Activated T-cell treated with anti-CD3 and anti-CD28 coated beads, Interleukin-2, amount 50 U/mL, for 1 hour (primary cell): ENCODE data around the gene DNAJB4.
"Not testable (repeated sequence)": the region's sequence is repeated elsewhere in the genome, so short reads cannot be mapped to it uniquely, and the experiment has no call there.

Experiments used
- DNase-seq: peaks from one replicate; pipeline ENCODE4 v3.0.0-alpha.2; 2020

DNAJB4 gene

GRCh38 chr1:77994117-77994705 lies 10.5 kb upstream of the DNAJB4 start:
- DNase-seq: no peak

- no peak for DNase-seq
Measured at GRCh38 chr1:77996734-77997133, 8.0 kb upstream of the DNAJB4 start.

- not testable (repeated sequence) for DNase-seq
Measured at GRCh38 chr1:78000536-78000935, 4.2 kb upstream of the DNAJB4 start.

- no peak for DNase-seq
Measured at GRCh38 chr1:78003070-78003746, 1.5 kb upstream of the DNAJB4 start.

GRCh38 chr1:78003882-78004718 lies 639 bp upstream of the DNAJB4 start:
- peak; percentile 44 for DNase-seq

- no peak for DNase-seq
Measured at GRCh38 chr1:78005448-78005722, 646 bp downstream of the DNAJB4 start.

- no peak for DNase-seq
Measured at GRCh38 chr1:78005755-78006154, 1.0 kb downstream of the DNAJB4 start.

- no peak for DNase-seq
Measured at GRCh38 chr1:78006521-78006920, 1.8 kb downstream of the DNAJB4 start.

GRCh38 chr1:78007677-78008341 lies 3.1 kb downstream of the DNAJB4 start:
- no peak for DNase-seq

- DNase-seq: no peak
Measured at GRCh38 chr1:78009276-78009675, 4.5 kb downstream of the DNAJB4 start.

- DNase-seq: no peak
Measured at GRCh38 chr1:78009836-78010235, 5.1 kb downstream of the DNAJB4 start.

GRCh38 chr1:78011050-78011449 lies 6.3 kb downstream of the DNAJB4 start:
- DNase-seq: no peak

GRCh38 chr1:78015148-78015547 lies 10.4 kb downstream of the DNAJB4 start:
- DNase-seq: no peak

GRCh38 chr1:78019024-78019423 lies 14.3 kb downstream of the DNAJB4 start:
- DNase-seq: no peak

- DNase-seq: not testable (repeated sequence)
Measured at GRCh38 chr1:78021134-78021533, 16.4 kb downstream of the DNAJB4 start.

GRCh38 chr1:78029793-78030192 lies 25.1 kb downstream of the DNAJB4 start:
- DNase-seq: no peak

- DNase-seq: no peak
Measured at GRCh38 chr1:78032996-78033796, 28.5 kb downstream of the DNAJB4 start.

- no peak for DNase-seq
Measured at GRCh38 chr1:78033797-78034172, 29.0 kb downstream of the DNAJB4 start.

GRCh38 chr1:78035121-78035520 lies 30.4 kb downstream of the DNAJB4 start:
- no peak for DNase-seq

- no peak for DNase-seq
Measured at GRCh38 chr1:78036450-78036849, 31.7 kb downstream of the DNAJB4 start.

- DNase-seq: no peak
Measured at GRCh38 chr1:78038071-78038470, 33.3 kb downstream of the DNAJB4 start.

- no peak for DNase-seq
Measured at GRCh38 chr1:78038491-78038939, 33.8 kb downstream of the DNAJB4 start.
